ENCODE measurements around the gene SLC26A9. TPM values are rescaled to one million over a fixed set of nuclear protein-coding genes. Genes with fewer than 3 reads are reported as not detected.

Gene SLC26A9
- total and polyA plus RNA-seq, 9 of the 15 experiments (the other 6 are each of a cell fraction or from before 2014, with no cell fraction given) = 0.03 TPM; not detected in 8

DNA sequence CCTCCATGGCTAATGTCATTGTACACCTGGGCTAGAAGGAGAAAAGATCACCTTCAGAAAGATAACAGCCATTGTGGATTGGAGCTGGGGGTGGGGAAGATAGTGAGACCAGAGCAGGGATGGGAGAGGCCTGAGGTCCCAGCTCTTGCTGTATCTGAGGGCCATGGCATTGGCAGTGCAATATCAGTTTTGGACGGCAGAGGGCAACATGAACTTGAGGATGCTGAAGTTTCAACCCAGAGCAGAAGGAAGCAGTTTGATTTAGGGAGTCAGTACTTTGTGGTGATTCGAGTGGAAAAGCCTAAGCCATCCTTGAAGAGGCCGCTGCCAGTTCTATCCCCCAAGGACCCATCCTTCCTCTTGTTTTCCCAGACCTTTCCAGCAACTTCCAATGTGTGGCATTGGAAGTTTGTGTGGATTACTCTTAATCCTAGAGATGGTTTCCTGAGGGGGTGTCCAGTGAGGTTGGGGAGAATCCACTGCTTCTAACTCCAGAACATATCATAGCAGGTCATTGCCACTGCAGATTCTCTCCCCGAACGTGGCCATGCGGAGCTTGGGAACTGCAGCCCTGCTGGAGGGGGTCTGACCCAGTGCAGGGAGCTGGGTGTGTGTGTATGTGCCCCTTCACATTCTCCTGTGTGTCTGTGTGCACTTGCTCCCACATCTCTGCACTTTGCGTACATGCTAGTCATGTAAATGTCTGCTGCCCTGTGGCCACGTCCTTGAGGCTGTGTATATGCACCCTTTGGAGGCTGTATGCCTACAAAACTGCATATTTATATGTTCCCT is 24.1 kb downstream of the SLC26A9 start (continued):
- TF ChIP-seq CHD7 (IDR thresholded peaks at IDR 0.05; ENCODE audit: low read depth, low read length) = no peak
- no peak for TF ChIP-seq KDM4B (IDR thresholded peaks at IDR 0.05; ENCODE audit: borderline replicate concordance in 2 of 2, low read depth in 1 of 2)
- no peak for TF ChIP-seq SRF (CRISPR knock-in tag; IDR thresholded peaks at IDR 0.05)
- TF ChIP-seq SP1 (CRISPR knock-in tag; IDR thresholded peaks at IDR 0.05) = no peak
- no peak for TF ChIP-seq PHTF2 (CRISPR knock-in tag; IDR thresholded peaks at IDR 0.05)
- no peak; the same call in 1 of the 2 replicates for TF ChIP-seq ZNF263 (CRISPR knock-in tag; IDR thresholded peaks at IDR 0.05; ENCODE audit: borderline replicate concordance)
- no peak for TF ChIP-seq EGR1 (conservative IDR thresholded peaks at IDR 0.05)
- TF ChIP-seq FOS (IDR thresholded peaks at IDR 0.05; ENCODE audit: extremely low read depth, insufficient read length) = no peak
- no peak for TF ChIP-seq NELFE (IDR thresholded peaks at IDR 0.05; ENCODE audit: insufficient read depth, insufficient read length)
- no peak for TF ChIP-seq FIP1L1 (IDR thresholded peaks at IDR 0.05; ENCODE audit: low read depth, low read length, poor library complexity, severe bottlenecking)
- no peak for TF ChIP-seq POU5F1 (IDR thresholded peaks at IDR 0.05; ENCODE audit: borderline replicate concordance, low read depth, low read length, partially characterized antibody)
- no peak for TF ChIP-seq SNIP1 (IDR thresholded peaks at IDR 0.05; ENCODE audit: low read depth)
- TF ChIP-seq ZNF766 (CRISPR knock-in tag; conservative IDR thresholded peaks at IDR 0.05) = no peak
- no peak for TF ChIP-seq ZNF707 (CRISPR knock-in tag; conservative IDR thresholded peaks at IDR 0.05)
- TF ChIP-seq ZC3H4 (CRISPR knock-in tag; IDR thresholded peaks at IDR 0.05; ENCODE audit: borderline replicate concordance) = no peak
- TF ChIP-seq SAP30 (IDR thresholded peaks at IDR 0.05; ENCODE audit: borderline replicate concordance, insufficient read depth, low read depth, low read length, poor library complexity, severe bottlenecking) = no peak
